Stomach (tissue), 9 donors: ENCODE data around the gene ST8SIA4. TPM values are rescaled to one million over a fixed set of nuclear protein-coding genes. Genes with fewer than 3 reads are reported as not detected.

Experiments used
- DNase-seq, 2 donors: peaks; one replicate each; pipeline versions ENCODE4 v3.0.0 to v3.0.0-alpha.2; 2013 to 2019
- H3K27ac ChIP-seq, 5 donors: fragments of 200-600 bp in 4 of 5; sonication (generic) in 4 of 5; one replicate each; pipeline ENCODE4 v1.5.1; 2013 to 2019; ENCODE audit warnings: mild to moderate bottlenecking in 1 of 5, moderate library complexity in 1 of 5
- H3K27me3 ChIP-seq, 3 donors: fragments of 200-600 bp; sonication (generic); one replicate each; pipeline ENCODE4 v1.5.1; 2017 to 2019; ENCODE audit warnings: mixed run types in 1 of 3
- H3K36me3 ChIP-seq, 4 donors: fragments of 200-600 bp; sonication (generic); 1 replicate in 3 of 4; 2 replicates in 1 of 4; pipeline ENCODE4 v1.5.1; 2016 to 2019
- H3K4me1 ChIP-seq, 4 donors: fragments of 200-600 bp; sonication (generic); one replicate each; pipeline ENCODE4 v1.5.1; 2016 to 2019
- H3K4me3 ChIP-seq, 4 donors: fragments of 200-600 bp; sonication (generic) in 3 of 4; one replicate each; pipeline ENCODE4 v1.5.1; 2016 to 2019; ENCODE audit warnings: mild to moderate bottlenecking in 1 of 4
- H3K9me3 ChIP-seq, 4 donors: fragments of 200-600 bp; sonication (generic); one replicate each; pipeline ENCODE4 v1.5.1; 2016 to 2019
- EP300 ChIP-seq: sonication (generic); formaldehyde crosslinking; IDR thresholded peaks from one replicate; pipeline ENCODE4 v1.6.1; 2017; ENCODE audit warnings: antibody characterized with exemption
- POLR2A ChIP-seq, 4 donors: fragments of 450-650 bp; IDR thresholded peaks; one replicate each; pipeline ENCODE4 v1.6.1; 2016; ENCODE audit warnings: antibody characterized with exemption in 4 of 4, control low read depth in 2 of 4, mild to moderate bottlenecking in 1 of 4, moderate library complexity in 1 of 4
- POLR2AphosphoS5 ChIP-seq, 3 donors: sonication (generic); formaldehyde crosslinking; IDR thresholded peaks; one replicate each; pipeline ENCODE4 v1.6.1; 2016; ENCODE audit warnings: antibody characterized with exemption in 3 of 3
- WGBS, 5 donors: extraction: QIAGEN DNeasy Blood & Tissue Kit in 3 of 5; methylation state at CpG; one replicate each; pipeline versions ENCODE4 v1.1.5 to v1.1.7; 2013 to 2018; 5-methylcytosine and 5-hydroxymethylcytosine counted together
- intact Hi-C: fragments of 100-400 bp; cut with DNase I; formaldehyde crosslinking; loops from one replicate; pipeline ENCODE4 v1.15.1; 2023; ENCODE audit warnings: low total_unique reads
- polyA plus RNA-seq, 3 donors: library from polyadenylated mRNA; stranded (reverse); fragments of 200-250 nt; gene quantifications; one replicate each; pipeline ENCODE4 v1.2.3, GENCODE V29; 2013
- total RNA-seq, 5 donors: library from RNA; depleted of rRNA; stranded (reverse); fragments of >200 nt; gene quantifications; one replicate each; pipeline versions ENCODE4 v1.1.0 to v1.2.3, GENCODE V29; 2014 to 2016
- TF ChIP-seq, protein P1 (sequence below), 7 experiments: fragments of 450-650 bp in 4 of 7; fragments of 200-600 bp in 3 of 7; sonication (generic) in 3 of 7; IDR thresholded peaks; one replicate each; pipeline ENCODE4 v1.5.1; 2016 to 2019; ENCODE audit warnings: antibody characterized with exemption in 7 of 7, control low read depth in 2 of 7, mild to moderate bottlenecking in 1 of 7
- donor health status: healthy with polysubstance abuse.
- donor health status: Bipolar disorder and iron deficiency.
- donor health status: healthy.

The ST8SIA4 gene
- total and polyA plus RNA-seq, 8 donors: 0.29 to 7.7 (median 1.9) TPM

DNA sequence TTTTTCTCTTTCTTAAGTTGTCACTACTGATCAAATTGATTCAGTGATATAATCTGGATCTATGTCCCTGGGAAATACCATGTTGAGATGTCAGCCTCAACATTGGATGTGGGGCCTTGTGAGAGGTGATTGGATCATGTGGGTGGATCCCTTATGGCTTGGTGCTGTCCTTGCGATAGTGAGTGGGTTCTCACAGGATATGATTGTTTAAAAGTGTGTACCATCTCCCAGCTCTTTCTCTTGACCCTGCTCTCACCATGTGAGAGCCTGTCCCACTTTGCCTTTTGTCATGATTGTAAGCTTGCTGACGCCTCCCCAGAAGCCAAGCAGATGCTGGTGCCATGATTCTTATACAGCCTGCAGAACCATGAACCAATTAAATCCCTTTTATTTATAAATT lies 68.6 kb downstream of the ST8SIA4 start:
- no peaks in the 10 kb centered on the region for H3K27me3 ChIP-seq
- TF ChIP-seq POLR2A (IDR thresholded peaks at IDR 0.05): no peak
- no peak for TF ChIP-seq EP300
- no peak for TF ChIP-seq POLR2AphosphoS5 (IDR thresholded peaks at IDR 0.05)
- TF ChIP-seq, protein P1, sequence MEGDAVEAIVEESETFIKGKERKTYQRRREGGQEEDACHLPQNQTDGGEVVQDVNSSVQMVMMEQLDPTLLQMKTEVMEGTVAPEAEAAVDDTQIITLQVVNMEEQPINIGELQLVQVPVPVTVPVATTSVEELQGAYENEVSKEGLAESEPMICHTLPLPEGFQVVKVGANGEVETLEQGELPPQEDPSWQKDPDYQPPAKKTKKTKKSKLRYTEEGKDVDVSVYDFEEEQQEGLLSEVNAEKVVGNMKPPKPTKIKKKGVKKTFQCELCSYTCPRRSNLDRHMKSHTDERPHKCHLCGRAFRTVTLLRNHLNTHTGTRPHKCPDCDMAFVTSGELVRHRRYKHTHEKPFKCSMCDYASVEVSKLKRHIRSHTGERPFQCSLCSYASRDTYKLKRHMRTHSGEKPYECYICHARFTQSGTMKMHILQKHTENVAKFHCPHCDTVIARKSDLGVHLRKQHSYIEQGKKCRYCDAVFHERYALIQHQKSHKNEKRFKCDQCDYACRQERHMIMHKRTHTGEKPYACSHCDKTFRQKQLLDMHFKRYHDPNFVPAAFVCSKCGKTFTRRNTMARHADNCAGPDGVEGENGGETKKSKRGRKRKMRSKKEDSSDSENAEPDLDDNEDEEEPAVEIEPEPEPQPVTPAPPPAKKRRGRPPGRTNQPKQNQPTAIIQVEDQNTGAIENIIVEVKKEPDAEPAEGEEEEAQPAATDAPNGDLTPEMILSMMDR (IDR thresholded peaks at IDR 0.05): no peak
- H3K36me3 ChIP-seq: no peaks in the 10 kb centered on the region
- 89 to 97% (median 93%) methylated on average over 2 of the region's 2 CpGs for WGBS, 5 donors
- DNase-seq: no peak
- no peaks in the 10 kb centered on the region for H3K9me3 ChIP-seq
- H3K4me3 ChIP-seq: no peak overlapping the region
- H3K27ac ChIP-seq: no peak overlapping the region
- no peaks in the 10 kb centered on the region for H3K4me1 ChIP-seq
- intact Hi-C loops: no loop called here

DNA sequence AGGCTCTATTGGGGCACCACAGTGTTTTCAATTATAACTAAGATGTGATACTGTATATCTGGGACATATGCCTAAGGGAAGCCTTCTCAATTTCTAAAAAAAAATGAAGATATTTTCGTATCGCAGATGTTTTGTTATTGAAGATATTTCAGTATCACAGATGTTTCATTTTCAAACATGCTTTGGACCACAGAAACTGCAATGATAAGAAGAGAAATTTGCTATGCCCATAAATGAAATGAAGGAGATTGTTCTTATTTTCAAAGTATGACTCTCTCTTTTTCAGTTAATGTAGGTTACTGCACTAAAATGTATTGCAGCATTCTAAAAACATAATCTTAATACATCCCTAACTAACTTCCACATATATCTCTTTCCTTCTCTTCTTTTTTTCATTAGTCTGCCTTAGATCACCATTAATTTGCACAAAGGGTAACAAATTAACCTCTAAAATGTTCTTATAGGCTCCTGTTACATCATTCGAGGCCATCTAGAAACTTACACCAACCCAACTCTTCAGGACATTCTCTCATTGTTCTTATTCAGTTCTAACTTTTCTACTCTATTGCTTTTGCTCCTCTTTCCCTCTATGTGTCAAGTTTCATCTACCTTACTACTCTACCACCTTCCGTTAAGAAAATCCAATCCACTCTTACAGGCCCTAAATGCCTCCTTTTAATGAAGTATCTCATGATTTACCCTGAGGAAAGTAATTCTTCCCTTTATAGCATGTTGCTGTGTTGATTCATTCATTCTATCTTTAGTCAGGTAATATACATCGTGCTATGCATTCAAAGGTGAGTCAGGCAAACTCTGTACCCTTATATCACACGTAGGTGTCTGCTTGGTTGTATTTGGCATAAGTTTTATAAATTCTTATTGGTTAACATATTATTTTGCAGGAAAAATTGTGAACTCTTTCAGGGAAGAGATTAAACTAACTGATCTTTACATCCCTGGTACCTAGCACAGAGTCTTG lies 70.5 kb downstream of the ST8SIA4 start:
- no peak for DNase-seq
- H3K36me3 ChIP-seq: no peaks in the 10 kb centered on the region
- peaks cover 0 to 6% (median 5%) of the 10 kb centered on the region in 4 donors for H3K4me1 ChIP-seq
- H3K4me3 ChIP-seq: no peak overlapping the region
- H3K27me3 ChIP-seq: no peaks in the 10 kb centered on the region
- H3K27ac ChIP-seq: no peak overlapping the region
- H3K9me3 ChIP-seq: no peaks in the 10 kb centered on the region
- intact Hi-C loops: no loop called here
- TF ChIP-seq EP300 (no peak), POLR2AphosphoS5 (IDR thresholded peaks at IDR 0.05) (no peak), POLR2A (IDR thresholded peaks at IDR 0.05) (no peak)
- TF ChIP-seq, protein P1 (IDR thresholded peaks at IDR 0.05): no peak
- 86 to 90% (median 87%) methylated on average over 6 of the region's 6 CpGs for WGBS, 5 donors

DNA sequence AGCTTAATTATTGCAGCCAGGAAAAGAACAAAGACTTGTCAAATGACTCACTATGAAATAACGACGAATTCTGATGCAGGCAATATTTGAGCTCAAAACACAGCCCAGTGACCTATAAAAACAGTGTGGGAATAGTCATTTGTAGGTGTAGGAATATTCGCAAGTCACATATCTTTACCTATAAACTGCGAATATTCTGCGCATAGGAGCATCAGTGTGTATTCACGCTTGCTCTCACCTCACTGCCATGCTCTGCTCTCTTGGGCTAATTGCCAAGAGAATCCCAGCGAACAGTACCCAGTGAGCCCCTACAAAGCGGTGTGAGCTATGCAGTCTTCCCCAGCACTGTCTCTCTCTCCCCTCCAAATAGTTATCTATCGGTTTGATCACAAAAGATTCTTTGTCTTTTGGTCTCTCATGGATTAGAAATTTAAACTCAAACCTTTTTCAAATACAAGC lies 74.2 kb downstream of the ST8SIA4 start:
- intact Hi-C loops: no loop called here
- Histone ChIP-seq H3K9me3 (no peaks in the 10 kb centered on the region), H3K36me3 (no peaks in the 10 kb centered on the region), H3K27me3 (no peaks in the 10 kb centered on the region), H3K4me3 (no peak overlapping the region), H3K27ac (peak overlapping the region in 1 of 5 donors; percentile 58), H3K4me1 (peaks cover 6 to 10% (median 9%) of the 10 kb centered on the region in 4 donors)
- WGBS, 5 donors: 85 to 90% (median 87%) methylated on average over 9 of the region's 9 CpGs
- no peak for DNase-seq
- no peak for TF ChIP-seq EP300
- no peak for TF ChIP-seq POLR2AphosphoS5 (IDR thresholded peaks at IDR 0.05)
- TF ChIP-seq POLR2A (IDR thresholded peaks at IDR 0.05): no peak
- TF ChIP-seq, protein P1 (IDR thresholded peaks at IDR 0.05): no peak

DNA sequence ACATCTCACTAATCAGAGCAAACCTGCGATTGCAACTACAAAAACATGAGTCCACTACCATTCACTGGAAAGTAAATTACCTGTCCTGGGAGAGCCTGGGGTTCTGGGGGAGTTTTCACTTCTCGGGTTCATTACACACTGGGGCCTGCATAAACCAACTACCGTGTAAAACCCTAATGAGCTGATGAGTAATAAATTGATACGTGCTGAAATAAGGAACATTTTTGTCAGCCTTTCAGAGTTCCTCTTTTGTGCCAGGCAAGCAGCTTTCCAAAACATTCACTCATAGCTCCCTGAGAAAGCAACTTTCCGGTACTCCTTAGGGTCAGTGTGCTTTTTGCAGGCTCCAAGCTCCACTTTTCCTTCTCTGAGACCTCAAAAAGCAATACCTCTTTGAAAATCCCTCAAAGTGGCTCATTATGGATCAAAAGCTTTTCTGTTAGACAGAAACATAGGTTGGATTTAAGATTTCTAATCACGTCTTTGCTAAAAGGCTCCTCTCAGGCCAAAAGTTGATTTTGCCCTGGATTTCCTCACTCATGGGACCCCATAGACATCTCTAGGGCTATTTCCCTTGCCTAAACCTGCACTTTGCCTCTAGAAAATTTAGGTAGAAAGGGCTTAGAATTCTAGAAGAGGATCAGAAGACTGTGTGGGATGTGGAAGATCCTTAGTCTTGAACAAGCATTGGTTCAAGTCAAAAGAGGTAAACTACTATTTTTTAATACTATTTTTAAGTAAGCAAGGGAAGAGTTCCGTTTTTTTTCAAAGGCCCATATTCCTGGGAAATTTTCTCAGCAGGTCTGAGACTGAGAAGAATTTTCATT lies 74.8 kb downstream of the ST8SIA4 start:
- no peak for DNase-seq
- Histone ChIP-seq H3K27ac (peak overlapping the region in 2 of 5 donors; percentile 53 to 58), H3K9me3 (no peaks in the 10 kb centered on the region), H3K4me1 (peaks cover 6 to 10% (median 9%) of the 10 kb centered on the region in 4 donors), H3K36me3 (no peaks in the 10 kb centered on the region), H3K27me3 (no peaks in the 10 kb centered on the region), H3K4me3 (no peak overlapping the region)
- WGBS, 5 donors: 38 to 74% (median 60%) methylated on average over 7 of the region's 7 CpGs
- TF ChIP-seq, protein P1 (IDR thresholded peaks at IDR 0.05): no peak
- TF ChIP-seq POLR2AphosphoS5 (IDR thresholded peaks at IDR 0.05) (no peak), EP300 (no peak)
- intact Hi-C loops: no loop called here
